GM18507 (cell line): ENCODE measurements around the gene CCM2.
"Not testable (repeated sequence)": the region's sequence is repeated elsewhere in the genome, so short reads cannot be mapped to it uniquely, and the experiment has no call there.

Source experiments
- DNase-seq: peaks from one replicate; pipeline ENCODE4 v3.0.0; 2011; ENCODE audit warnings: low read depth; ENCODE audit not compliant: insufficient read length; ENCODE audit errors: extremely low spot score
- FAIRE-seq: peaks from 2 replicates; lab custom pipeline; 2011; peaks lifted over from hg19 to GRCh38; lab: Jason Lieb, UNC

Gene CCM2

GRCh38 chr7:44995555-44996493 is 4.2 kb upstream of the CCM2 start:
- peak; percentile 80 for FAIRE-seq
- no peak for DNase-seq

GRCh38 chr7:44998153-44998871 is 1.7 kb upstream of the CCM2 start:
- no peak for FAIRE-seq
- DNase-seq = no peak

- FAIRE-seq (peak; percentile 97), DNase-seq (peak; percentile 75)
Measured at GRCh38 chr7:44999245-45000092, 532 bp upstream of the CCM2 start.

- no peak for DNase-seq
- FAIRE-seq = peak; percentile 85
Measured at GRCh38 chr7:45001138-45001694, 1.2 kb downstream of the CCM2 start.

- no peak for FAIRE-seq
- no peak for DNase-seq
Measured at GRCh38 chr7:45001826-45002225, 1.8 kb downstream of the CCM2 start.

- DNase-seq (no peak), FAIRE-seq (no peak)
Measured at GRCh38 chr7:45003789-45004188, 3.8 kb downstream of the CCM2 start.

GRCh38 chr7:45007106-45007505 is 7.1 kb downstream of the CCM2 start:
- FAIRE-seq = no peak

GRCh38 chr7:45007571-45008328 is 7.7 kb downstream of the CCM2 start:
- FAIRE-seq = peak; percentile 46

More at GRCh38 chr7:45007106-45007505, 7.1 kb downstream of the CCM2 start:
- DNase-seq = no peak

GRCh38 chr7:45013465-45013967 is 13.5 kb downstream of the CCM2 start:
- no peak for FAIRE-seq
- no peak for DNase-seq

More at GRCh38 chr7:45007571-45008328, 7.7 kb downstream of the CCM2 start:
- DNase-seq = no peak

GRCh38 chr7:45015313-45015712 is 15.3 kb downstream of the CCM2 start:
- FAIRE-seq = no peak
- no peak for DNase-seq

- DNase-seq (no peak), FAIRE-seq (no peak)
Measured at GRCh38 chr7:45017253-45017652, 17.3 kb downstream of the CCM2 start.

- DNase-seq (no peak), FAIRE-seq (no peak)
Measured at GRCh38 chr7:45020915-45021314, 20.9 kb downstream of the CCM2 start.

GRCh38 chr7:45021604-45022296 is 21.7 kb downstream of the CCM2 start:
- peak; percentile 78 for FAIRE-seq

GRCh38 chr7:45024126-45024744 is 24.2 kb downstream of the CCM2 start:
- FAIRE-seq = no peak
- no peak for DNase-seq

More at GRCh38 chr7:45021604-45022296, 21.7 kb downstream of the CCM2 start:
- no peak for DNase-seq

- DNase-seq, FAIRE-seq: not testable (repeated sequence)
Measured at GRCh38 chr7:45025473-45025872, 25.5 kb downstream of the CCM2 start.

- DNase-seq (no peak), FAIRE-seq (peak; percentile 67)
Measured at GRCh38 chr7:45026013-45026412, 26.0 kb downstream of the CCM2 start.

- DNase-seq (no peak), FAIRE-seq (peak; percentile 92)
Measured at GRCh38 chr7:45026984-45027773, 27.2 kb downstream of the CCM2 start.
